HT-29 (cell line): ENCODE measurements around the gene MASTL. TPM values are rescaled to one million over a fixed set of nuclear protein-coding genes. Genes with fewer than 3 reads are reported as not detected.
A peak's percentile ranks its signal among the peaks of the same experiment; 100 is the strongest.

ENCODE experiments used
- DNase-seq: peaks from one replicate; pipeline ENCODE4 v3.0.0-alpha.2; 2015; ENCODE audit warnings: low spot score
- small RNA-seq: library from RNA; depleted of rRNA; stranded (forward); fragments of <200 nt; gene quantifications from one replicate; pipeline ENCODE3, GENCODE V24; 2014
- total RNA-seq: library from RNA; depleted of rRNA; stranded (reverse); fragments of >200 nt; shearing (Covaris generic); gene quantifications from 2 replicates; pipeline ENCODE4 v1.2.3, GENCODE V29; 2014; rRNA removed

The MASTL gene
- total RNA-seq, 1 experiment from 2014 or later, result 17.3 TPM

DNA sequence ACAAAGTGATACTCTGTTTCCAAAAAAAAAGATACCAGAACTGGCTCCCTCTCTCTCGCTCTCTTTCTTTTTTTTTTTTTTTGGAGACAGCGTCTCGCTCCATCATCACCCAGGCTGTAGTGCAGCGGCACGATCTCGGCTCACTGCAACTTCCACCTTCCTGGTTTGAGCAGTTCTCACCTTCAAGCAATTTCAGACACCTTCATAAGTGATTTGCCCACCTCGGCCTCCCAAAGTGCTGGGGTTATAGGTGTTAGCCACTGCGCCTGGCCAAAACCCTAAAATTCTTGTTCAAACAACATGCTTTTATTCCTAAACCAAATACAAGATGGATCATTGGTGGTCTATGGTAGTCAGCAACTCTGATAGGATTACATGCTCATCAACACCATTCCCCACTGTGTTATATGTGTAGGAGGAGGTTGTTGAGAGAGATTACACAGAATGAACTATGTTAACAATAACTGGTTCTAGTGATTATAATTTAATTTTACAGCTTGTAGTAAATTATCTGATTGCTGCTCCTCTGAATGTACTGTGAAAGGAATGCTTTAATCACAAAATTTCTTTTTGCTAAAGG, 69.9 kb downstream of the MASTL start:
- DNase-seq, result no peak

DNA sequence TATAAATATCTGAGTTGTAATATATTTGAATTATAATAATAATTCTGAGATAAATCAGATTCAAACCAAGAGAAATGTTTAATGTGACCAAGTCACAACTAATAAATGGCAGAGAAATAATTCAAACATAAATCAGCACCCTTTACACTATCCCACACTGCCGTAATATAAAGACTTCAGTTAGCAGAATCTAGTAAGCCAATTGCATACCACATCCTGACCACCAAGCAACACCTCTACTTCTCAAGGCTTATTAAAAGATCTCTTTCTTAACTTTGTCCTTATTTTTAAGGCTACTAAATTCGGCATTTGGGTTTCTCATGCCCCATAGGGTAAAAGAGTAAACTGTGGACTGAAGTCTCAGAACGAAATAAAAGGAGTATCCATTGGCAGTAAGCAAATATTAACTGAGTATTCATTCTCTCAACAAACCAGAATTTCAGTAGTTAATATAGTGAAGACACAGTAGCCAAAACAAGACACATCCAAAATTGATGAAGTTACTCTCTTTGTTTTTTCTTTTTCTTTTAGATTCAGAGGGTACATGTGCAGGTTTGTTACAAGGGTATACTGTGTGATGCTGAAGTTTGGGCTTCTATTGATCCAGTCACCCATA, 70.6 kb downstream of the MASTL start:
- no peak for DNase-seq

DNA sequence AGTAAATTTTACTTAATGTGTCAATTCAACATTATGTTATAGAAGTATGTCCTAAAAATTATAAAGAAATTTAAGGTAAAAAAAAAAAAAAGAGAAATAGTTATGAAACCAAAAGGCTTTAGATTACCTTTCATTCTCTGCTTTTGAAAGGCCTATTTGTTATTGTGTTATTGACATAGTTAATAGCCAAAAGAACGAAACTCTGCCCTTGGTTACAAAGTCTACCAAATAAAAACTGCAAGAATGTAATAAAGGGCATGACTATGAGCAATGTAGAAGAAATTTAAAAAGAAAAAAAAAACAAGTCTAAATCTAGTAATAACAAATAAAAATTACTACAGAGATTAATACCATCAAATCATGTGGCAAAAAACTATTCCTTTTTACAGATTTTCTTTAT, 74.9 kb downstream of the MASTL start:
- no peak for DNase-seq

DNA sequence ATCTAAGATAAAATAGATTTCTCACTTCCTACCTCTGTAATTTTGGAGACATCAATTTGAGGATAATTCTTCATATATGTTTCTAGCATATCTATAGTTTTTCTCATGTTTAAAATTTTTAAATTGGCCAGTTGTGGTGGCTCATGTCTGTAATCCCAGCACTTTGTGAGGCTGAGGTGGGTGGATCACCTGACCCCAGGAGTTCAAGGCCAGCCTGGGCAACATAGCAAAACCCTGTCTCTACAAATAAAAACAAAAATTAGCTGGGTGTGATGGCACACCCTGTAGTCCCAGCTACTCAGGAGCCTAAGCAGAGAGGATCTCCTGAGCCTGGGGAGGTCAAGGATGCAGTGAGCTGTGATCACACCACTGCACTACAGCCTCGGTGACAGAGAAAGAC, 80.6 kb downstream of the MASTL start:
- DNase-seq, result no peak

Small RNA genes within 50 kb of the gene (small RNA-seq; reads per million reads assigned to genes)
- gene RNU2-24P (22.9 reads per million, percentile 92 among the genes with 10 or more reads in this experiment), gene RNU7-12P (not detected)

Other genes starting within 250 kb of the MASTL start
- gene ANKRD26, start 54.9 kb upstream of the MASTL start, total RNA-seq, result 1.8 and 2.4 TPM in 2 replicates
- gene YME1L1, start 968 bp upstream of the MASTL start, total RNA-seq, result 55.2 and 72.3 TPM in 2 replicates
- 13.5 and 14.2 TPM in 2 replicates for gene ACBD5, start 85.4 kb downstream of the MASTL start, total RNA-seq